Measurements from ENCODE around the gene KLHL6. TPM values are rescaled to one million over a fixed set of nuclear protein-coding genes. Genes with fewer than 3 reads are reported as not detected.
"Not testable (repeated sequence)": the region's sequence is repeated elsewhere in the genome, so short reads cannot be mapped to it uniquely, and the experiment has no call there.

The KLHL6 gene
- total and polyA plus RNA-seq, 3 experiments from 2014 or later: 9.1 to 31.3 (median 31.0) TPM

GRCh38 chr3:183443395-183444385, 111.8 kb downstream of the KLHL6 start:
- peaks cover 16 to 19% (median 16%) of the 10 kb centered on the region in 5 donors for H3K9me3 Mint-ChIP-seq
- peaks cover 4 to 7% (median 6%) of the 10 kb centered on the region in 3 donors for H3K36me3 Mint-ChIP-seq
- H3K27ac ChIP-seq (ENCODE audit: low read depth, low read length): no peak overlapping the region
- H3K36me3 ChIP-seq (ENCODE audit: insufficient read depth, low read length): no peaks in the 10 kb centered on the region
- no peak overlapping the region for H3K27ac Mint-ChIP-seq
- H3K4me1 ChIP-seq (ENCODE audit: insufficient read depth, low read length): peaks cover 8% of the 10 kb centered on the region
- ChIA-PET POLR2A (no interaction called here), CTCF (no interaction called here)
- no peaks in the 10 kb centered on the region for H3K27me3 ChIP-seq (ENCODE audit: insufficient read depth, low read length, poor library complexity, severe bottlenecking)
- no peak overlapping the region for H3K4me3 Mint-ChIP-seq
- H3K27me3 Mint-ChIP-seq: peaks cover 0 to 2% of the 10 kb centered on the region in 2 donors
- peaks cover 17 to 19% (median 17%) of the 10 kb centered on the region in 3 donors for H3K4me1 Mint-ChIP-seq
- no peak overlapping the region for H3K4me3 ChIP-seq (ENCODE audit: low read length)
- H3K9me3 ChIP-seq (ENCODE audit: low read length): no peaks in the 10 kb centered on the region
- no peak for DNase-seq

GRCh38 chr3:183442994-183443393, 112.5 kb downstream of the KLHL6 start:
- no peak overlapping the region for H3K27ac ChIP-seq (ENCODE audit: low read depth, low read length)
- H3K4me1 Mint-ChIP-seq: peaks cover 10 to 12% (median 10%) of the 10 kb centered on the region in 3 donors
- H3K36me3 ChIP-seq (ENCODE audit: insufficient read depth, low read length): no peaks in the 10 kb centered on the region
- no peaks in the 10 kb centered on the region for H3K27me3 ChIP-seq (ENCODE audit: insufficient read depth, low read length, poor library complexity, severe bottlenecking)
- H3K9me3 Mint-ChIP-seq: peaks cover 16 to 19% (median 16%) of the 10 kb centered on the region in 5 donors
- ChIA-PET CTCF (no interaction called here), POLR2A (no interaction called here)
- DNase-seq: no peak
- H3K4me1 ChIP-seq (ENCODE audit: insufficient read depth, low read length): peaks cover 1% of the 10 kb centered on the region
- H3K36me3 Mint-ChIP-seq: peaks cover 4 to 7% (median 6%) of the 10 kb centered on the region in 3 donors
- H3K27ac Mint-ChIP-seq: no peak overlapping the region
- H3K27me3 Mint-ChIP-seq: peaks cover 0 to 2% of the 10 kb centered on the region in 2 donors
- no peak overlapping the region for H3K4me3 Mint-ChIP-seq
- no peaks in the 10 kb centered on the region for H3K9me3 ChIP-seq (ENCODE audit: low read length)
- no peak overlapping the region for H3K4me3 ChIP-seq (ENCODE audit: low read length)

GRCh38 chr3:183440521-183440920, 115.0 kb downstream of the KLHL6 start:
- H3K4me3 Mint-ChIP-seq: not testable (repeated sequence)

DNA sequence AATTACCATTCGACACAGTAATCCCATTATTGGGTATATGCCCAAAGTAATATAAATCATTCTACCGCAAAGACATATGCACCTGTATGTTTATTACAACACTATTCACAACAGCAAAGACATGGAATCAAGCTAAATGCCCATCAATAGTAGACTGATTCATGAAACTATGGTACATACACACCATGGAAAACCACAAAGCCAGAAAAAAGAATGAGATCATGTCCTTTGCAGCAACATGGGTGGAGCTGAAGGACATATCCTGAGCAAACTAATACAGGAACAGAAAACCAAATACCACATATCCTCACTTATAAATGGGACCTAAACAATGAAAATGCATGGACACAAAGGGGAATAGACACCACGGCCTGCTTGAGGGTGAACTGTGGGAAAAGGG, 116.0 kb downstream of the KLHL6 start:
- H3K27ac ChIP-seq (ENCODE audit: low read depth, low read length): no peak overlapping the region
- H3K36me3 ChIP-seq (ENCODE audit: insufficient read depth, low read length): no peaks in the 10 kb centered on the region
- CTCF ChIA-PET: interaction anchor here (1.2 to 1.4 kb wide), 2 partner anchors 12 to 445 kb away, joined by 3 read pairs; partner anchors contain the start of gene PARL
- peak overlapping the region in 1 of 8 donors; percentile 2 for H3K27ac Mint-ChIP-seq
- POLR2A ChIA-PET: no interaction called here
- DNase-seq: no peak
- H3K4me1 ChIP-seq (ENCODE audit: insufficient read depth, low read length): no peaks in the 10 kb centered on the region
- peaks cover 13 to 19% (median 16%) of the 10 kb centered on the region in 5 donors for H3K9me3 Mint-ChIP-seq
- H3K36me3 Mint-ChIP-seq: peaks cover 0 to 6% (median 4%) of the 10 kb centered on the region in 3 donors
- H3K4me1 Mint-ChIP-seq: no peaks in the 10 kb centered on the region
- H3K27me3 ChIP-seq (ENCODE audit: insufficient read depth, low read length, poor library complexity, severe bottlenecking): no peaks in the 10 kb centered on the region
- peaks cover 0 to 2% of the 10 kb centered on the region in 2 donors for H3K27me3 Mint-ChIP-seq
- no peak overlapping the region for H3K4me3 ChIP-seq (ENCODE audit: low read length)
- H3K4me3 Mint-ChIP-seq: peak overlapping the region in 1 of 7 donors; percentile 14
- H3K9me3 ChIP-seq (ENCODE audit: low read length): no peaks in the 10 kb centered on the region

More at GRCh38 chr3:183440521-183440920, 115.0 kb downstream of the KLHL6 start:
- H3K36me3 Mint-ChIP-seq; H3K9me3 ChIP-seq (ENCODE audit: low read length); DNase-seq; H3K4me1 Mint-ChIP-seq; H3K4me3 ChIP-seq (ENCODE audit: low read length); H3K36me3 ChIP-seq (ENCODE audit: insufficient read depth, low read length); H3K27ac ChIP-seq (ENCODE audit: low read depth, low read length); H3K27ac Mint-ChIP-seq; H3K4me1 ChIP-seq (ENCODE audit: insufficient read depth, low read length); H3K27me3 Mint-ChIP-seq; H3K27me3 ChIP-seq (ENCODE audit: insufficient read depth, low read length, poor library complexity, severe bottlenecking): not testable (repeated sequence)
- ChIA-PET CTCF (interaction anchor here (1.2 to 1.4 kb wide), 2 partner anchors 13 to 444 kb away, joined by 3 read pairs; partner anchors contain the start of gene PARL), POLR2A (interaction anchor here (0.7 kb wide), 1 partner anchor 43 kb away, joined by 4 read pairs; no protein-coding TSS in a partner anchor)
- H3K9me3 Mint-ChIP-seq: peaks cover 16 to 19% (median 16%) of the 10 kb centered on the region in 5 donors

DNA sequence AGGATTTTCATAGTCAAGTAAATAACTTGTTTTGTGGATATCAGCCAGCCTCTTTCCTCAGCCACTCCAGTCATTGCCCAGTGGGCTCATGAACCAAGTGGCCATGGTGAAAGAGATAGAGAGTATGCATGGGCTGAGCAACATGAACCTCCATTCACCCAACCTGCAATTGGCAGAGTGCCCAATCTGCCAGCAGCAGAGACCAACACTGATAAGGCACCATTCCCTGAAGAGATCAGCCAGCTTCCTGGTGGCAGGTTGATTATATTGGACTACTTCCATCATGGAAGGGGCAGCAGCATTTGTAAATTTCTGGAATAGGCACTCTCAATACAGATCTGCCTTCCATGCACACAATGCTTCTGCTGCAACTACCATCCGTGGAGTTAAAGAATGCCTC, 116.8 kb downstream of the KLHL6 start:
- peaks cover 0 to 6% (median 4%) of the 10 kb centered on the region in 3 donors for H3K36me3 Mint-ChIP-seq
- no peaks in the 10 kb centered on the region for H3K4me1 Mint-ChIP-seq
- no peaks in the 10 kb centered on the region for H3K36me3 ChIP-seq (ENCODE audit: insufficient read depth, low read length)
- H3K27ac ChIP-seq (ENCODE audit: low read depth, low read length): no peak overlapping the region
- H3K4me3 Mint-ChIP-seq: no peak overlapping the region
- no peak for DNase-seq
- H3K27ac Mint-ChIP-seq: no peak overlapping the region
- CTCF ChIA-PET: interaction anchor here (1.9 kb wide), 1 partner anchor 10 kb away, joined by 4 read pairs; the partner anchor contains the start of gene MCF2L2
- H3K27me3 Mint-ChIP-seq: peaks cover 0 to 2% of the 10 kb centered on the region in 2 donors
- no peak overlapping the region for H3K4me3 ChIP-seq (ENCODE audit: low read length)
- POLR2A ChIA-PET: no interaction called here
- peaks cover 9 to 12% (median 11%) of the 10 kb centered on the region in 5 donors for H3K9me3 Mint-ChIP-seq
- H3K9me3 ChIP-seq (ENCODE audit: low read length): no peaks in the 10 kb centered on the region
- no peaks in the 10 kb centered on the region for H3K4me1 ChIP-seq (ENCODE audit: insufficient read depth, low read length)
- no peaks in the 10 kb centered on the region for H3K27me3 ChIP-seq (ENCODE audit: insufficient read depth, low read length, poor library complexity, severe bottlenecking)

- H3K27me3 Mint-ChIP-seq: peaks cover 0 to 1% of the 10 kb centered on the region in 2 donors
- H3K9me3 Mint-ChIP-seq: peaks cover 2 to 4% (median 3%) of the 10 kb centered on the region in 5 donors
- Histone ChIP-seq H3K36me3 (ENCODE audit: insufficient read depth, low read length) (no peaks in the 10 kb centered on the region), H3K9me3 (ENCODE audit: low read length) (no peaks in the 10 kb centered on the region), H3K27me3 (ENCODE audit: insufficient read depth, low read length, poor library complexity, severe bottlenecking) (no peaks in the 10 kb centered on the region), H3K27ac (ENCODE audit: low read depth, low read length) (no peak overlapping the region), H3K4me1 (ENCODE audit: insufficient read depth, low read length) (no peaks in the 10 kb centered on the region), H3K4me3 (ENCODE audit: low read length) (no peak overlapping the region)
- DNase-seq: no peak
- H3K36me3 Mint-ChIP-seq: no peaks in the 10 kb centered on the region
- H3K4me3 Mint-ChIP-seq: no peak overlapping the region
- H3K27ac Mint-ChIP-seq: no peak overlapping the region
- ChIA-PET CTCF (interaction anchor here (1.9 kb wide), 1 partner anchor 9 kb away, joined by 4 read pairs; the partner anchor contains the start of gene MCF2L2), POLR2A (no interaction called here)
- no peaks in the 10 kb centered on the region for H3K4me1 Mint-ChIP-seq
Measured at GRCh38 chr3:183437666-183438564, 117.6 kb downstream of the KLHL6 start.

Measured in CD8-positive, alpha-beta memory T cell (primary cell).